Smooth muscle cell of trachea (primary cell): ENCODE data around the gene ACTN4. TPM values are rescaled to one million over a fixed set of nuclear protein-coding genes. Genes with fewer than 3 reads are reported as not detected.

Experiments used
- total RNA-seq: library from RNA; depleted of rRNA; stranded (reverse); fragments of >200 nt; gene quantifications from 2 replicates; pipeline ENCODE4 v1.2.1, GENCODE V29; 2014

The ACTN4 gene
- 345 and 354 TPM in 2 replicates for total RNA-seq

DNA sequence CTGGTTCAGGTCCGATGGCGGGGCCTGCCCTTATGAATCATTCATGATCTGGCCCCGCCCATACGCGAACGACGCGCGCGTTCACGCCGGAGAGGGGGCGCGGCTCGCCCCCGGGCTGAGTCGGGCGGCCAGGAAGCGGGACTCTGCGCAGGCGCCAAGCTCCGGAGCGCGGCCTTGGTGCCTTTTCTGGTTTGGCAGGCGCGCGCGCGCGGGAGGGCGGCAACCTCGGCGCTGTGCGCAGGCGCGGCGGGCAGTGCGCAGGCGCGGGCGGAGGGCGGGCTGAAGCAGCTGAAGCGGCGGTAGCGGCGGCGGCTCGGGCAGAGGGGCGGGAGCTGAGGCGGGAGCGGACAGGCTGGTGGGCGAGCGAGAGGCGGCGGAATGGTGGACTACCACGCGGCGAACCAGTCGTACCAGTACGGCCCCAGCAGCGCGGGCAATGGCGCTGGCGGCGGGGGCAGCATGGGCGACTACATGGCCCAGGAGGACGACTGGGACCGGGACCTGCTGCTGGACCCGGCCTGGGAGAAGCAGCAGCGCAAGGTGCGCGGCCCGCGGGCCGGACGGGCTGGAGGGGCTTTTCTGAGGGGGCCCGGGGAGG lies at the start of gene ACTN4:
Gene ACTN4, plus strand, starts transcription at position 282 of the 598 bp plus-strand sequence. Its CDS starts 97 bp downstream, at position 379.

DNA sequence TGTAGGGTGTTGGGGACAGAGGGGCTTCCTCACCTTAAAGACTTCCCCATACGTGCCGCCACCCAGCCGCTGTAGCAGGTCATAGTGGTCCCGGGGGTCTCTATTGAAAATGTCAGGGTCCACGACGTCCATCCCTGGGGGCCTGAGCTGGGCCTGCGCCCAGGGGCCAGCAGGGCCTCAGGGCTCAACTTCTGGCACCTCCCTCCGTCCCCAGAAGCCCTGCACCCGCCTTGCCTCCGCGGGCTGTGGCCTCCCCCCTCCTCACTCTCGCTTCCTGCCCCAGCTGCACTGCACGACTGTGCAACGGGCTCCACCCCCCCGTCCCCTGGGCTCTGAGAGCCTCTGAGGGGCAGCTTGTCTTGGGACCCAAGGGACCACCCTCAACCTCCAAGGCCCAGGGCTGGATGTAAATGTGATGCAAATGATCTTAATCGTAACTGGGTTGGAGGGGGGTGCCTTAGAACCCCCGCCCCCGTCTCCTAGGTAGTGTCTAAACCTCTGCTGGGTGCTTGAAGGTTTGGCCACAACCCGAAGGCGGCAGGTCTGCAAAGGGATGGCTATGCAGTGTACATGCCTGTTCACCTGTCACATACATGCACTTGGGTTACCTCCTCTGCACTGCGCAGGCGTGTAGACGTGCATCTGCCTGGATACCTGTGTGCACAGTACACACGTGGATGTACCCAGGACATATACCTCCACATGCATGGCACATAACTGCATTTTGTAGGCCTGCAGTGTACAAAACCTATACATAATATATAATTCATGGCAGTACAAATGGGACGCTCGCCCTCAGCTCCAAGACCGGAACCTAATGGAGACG lies 29.5 kb upstream of the ACTN4 start, which contains the start of gene MAP4K1:
Gene MAP4K1, minus strand, starts transcription at position 190 of the 826 bp plus-strand sequence. Its CDS starts 58 bp downstream, at position 132.

DNA sequence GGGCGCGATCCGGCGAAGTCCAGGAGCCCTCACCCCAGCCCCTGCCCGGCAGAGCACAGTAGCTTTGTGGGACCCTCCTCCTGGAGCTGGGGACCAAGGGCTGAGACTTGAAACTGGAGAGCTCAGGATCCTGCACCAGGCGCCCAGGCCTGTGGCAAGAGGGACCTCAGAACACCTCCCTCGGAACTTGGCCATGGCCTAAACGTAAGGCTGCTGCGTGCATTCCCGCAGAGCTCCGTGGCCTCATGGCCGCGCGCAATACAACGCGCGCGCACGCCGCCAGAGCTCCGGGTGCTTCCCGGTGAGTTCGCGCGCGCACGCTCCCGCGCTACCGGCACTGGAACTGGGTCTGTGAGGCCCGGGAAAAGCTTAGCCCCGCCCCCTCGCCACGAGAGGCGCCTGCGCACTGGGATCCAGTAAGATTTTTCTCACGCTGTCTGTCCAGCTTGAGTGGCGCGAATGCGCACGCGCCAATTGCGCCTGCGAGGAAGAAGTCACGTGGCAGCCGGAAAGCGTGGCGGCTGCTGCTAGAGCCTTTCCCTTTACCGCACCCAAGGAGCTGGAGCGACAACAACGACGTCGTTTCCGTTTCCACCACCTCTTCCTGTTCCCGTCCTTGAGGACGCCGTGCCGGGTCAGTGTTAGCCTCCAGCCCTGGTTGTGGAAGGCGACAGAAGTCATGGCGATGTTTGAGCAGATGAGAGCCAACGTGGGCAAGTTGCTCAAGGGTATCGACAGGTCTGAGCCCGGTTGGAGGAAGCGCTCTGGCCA lies 28.7 kb upstream of the ACTN4 start, which contains the start of gene EIF3K:
Gene EIF3K, plus strand, starts transcription at position 599 of the 771 bp plus-strand sequence. Its CDS starts 81 bp downstream, at position 680.

DNA sequence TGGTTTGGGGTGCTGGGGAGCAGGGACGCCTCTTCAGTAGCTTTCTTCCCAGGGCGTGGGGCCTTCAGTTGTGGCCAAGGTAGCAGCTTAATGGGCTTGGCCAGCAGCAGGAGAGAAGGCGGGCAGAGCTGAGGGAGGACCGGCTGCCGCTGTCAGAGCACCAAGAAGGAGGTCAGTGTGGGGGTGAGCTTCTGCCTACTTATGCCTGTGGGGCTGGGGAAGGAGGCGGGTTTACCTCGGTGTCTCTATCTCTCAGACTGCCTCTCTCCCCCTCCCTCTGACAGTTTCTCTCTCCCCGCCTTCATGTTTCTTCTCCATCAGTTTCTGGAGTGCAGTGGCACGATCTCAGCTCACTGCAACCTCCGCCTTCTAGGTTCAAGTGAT lies 96.8 kb downstream of the ACTN4 start, which contains the start of gene CAPN12:
Gene CAPN12, minus strand, starts transcription at position 177 of the 384 bp plus-strand sequence. CDS start 309 bp downstream, outside the sequence.

DNA sequence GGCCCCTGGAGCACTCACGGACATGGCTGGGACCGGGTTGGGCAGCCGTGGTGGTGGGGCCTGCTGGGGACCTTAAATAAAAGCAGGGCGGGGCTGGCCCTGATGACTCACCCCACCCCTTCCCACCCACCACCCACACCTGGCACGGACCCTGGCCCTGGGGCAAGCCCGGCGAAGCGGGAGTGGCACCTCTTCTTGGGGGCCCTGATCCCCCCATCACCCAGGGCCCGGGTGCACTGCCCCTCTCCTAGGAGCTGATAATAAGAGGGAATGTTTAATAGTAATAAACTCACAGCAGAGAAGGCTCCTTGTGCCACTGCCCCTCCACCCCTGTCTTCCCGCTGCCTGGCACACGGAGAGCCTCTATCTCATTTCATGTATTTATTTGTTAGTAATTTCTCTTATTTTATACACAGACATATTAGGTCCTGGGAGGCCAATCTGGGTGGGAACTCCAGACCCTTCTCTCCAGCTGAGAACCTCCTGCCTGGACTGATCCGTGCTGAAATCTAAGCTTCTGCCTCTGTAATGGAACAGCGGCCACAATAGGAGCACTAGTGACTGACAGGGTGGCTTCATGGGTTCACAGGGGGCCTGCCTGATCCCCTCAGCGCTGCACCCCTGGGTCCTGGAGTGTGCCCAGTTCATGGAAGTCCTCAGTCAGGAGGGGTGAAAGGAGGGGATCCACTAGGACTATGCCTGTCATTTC lies 126.2 kb downstream of the ACTN4 start, which contains the start of gene LGALS7:
Gene LGALS7, minus strand, starts transcription at position 49 of the 709 bp plus-strand sequence. Its CDS starts 25 bp downstream, at position 24.

Other genes starting within 250 kb of the ACTN4 start
- 11.9 and 12.6 TPM in 2 replicates for gene FAM98C, start 244.6 kb upstream of the ACTN4 start, total RNA-seq
- not detected in 2 replicates for gene RASGRP4, start 221.4 kb upstream of the ACTN4 start, total RNA-seq
- gene RYR1, start 214.0 kb upstream of the ACTN4 start, total RNA-seq, result under 0.01 TPM in 2 replicates
- 0.33 and 0.58 TPM in 2 replicates for gene MAP4K1, start 29.7 kb upstream of the ACTN4 start, total RNA-seq
- gene EIF3K, start 28.5 kb upstream of the ACTN4 start, total RNA-seq, result 329 and 465 TPM in 2 replicates
- gene CAPN12, start 96.8 kb downstream of the ACTN4 start, total RNA-seq, result 0.15 and 0.17 TPM in 2 replicates
- not detected in 2 replicates for gene LGALS7, start 125.9 kb downstream of the ACTN4 start, total RNA-seq
- gene LGALS7B, start 141.6 kb downstream of the ACTN4 start, total RNA-seq, result 0.73 TPM in 1 of 2 replicates, not detected in the other
- gene LGALS4, start 165.3 kb downstream of the ACTN4 start, total RNA-seq, result not detected in 2 replicates
- 12.2 and 33.6 TPM in 2 replicates for gene ECH1, start 184.1 kb downstream of the ACTN4 start, total RNA-seq
- gene HNRNPL, start 202.3 kb downstream of the ACTN4 start, total RNA-seq, result 259 and 326 TPM in 2 replicates
- gene RINL, start 230.6 kb downstream of the ACTN4 start, total RNA-seq, result 2.0 and 2.8 TPM in 2 replicates